Ovary (tissue), 9 donors: Measurements from ENCODE around the gene PASD1. TPM values are rescaled to one million over a fixed set of nuclear protein-coding genes. Genes with fewer than 3 reads are reported as not detected.

ENCODE experiments used
- DNase-seq, 5 donors: peaks; one replicate each; pipeline ENCODE4 v3.0.0-alpha.2; 2019 to 2020
- H3K27ac ChIP-seq, 2 donors: fragments of 200-600 bp; one replicate each; pipeline versions ENCODE4 v1.5.1 to v1.8.0; 2019 to 2022
- H3K27me3 ChIP-seq: fragments of 200-600 bp; one replicate; pipeline ENCODE4 v1.8.0; 2022
- H3K36me3 ChIP-seq: fragments of 200-600 bp; sonication (generic); one replicate; pipeline ENCODE4 v1.5.1; 2019
- H3K4me1 ChIP-seq: one replicate; pipeline ENCODE4 v1.8.1; 2013; ENCODE audit warnings: mild to moderate bottlenecking, moderate library complexity; ENCODE audit not compliant: insufficient read depth
- H3K4me3 ChIP-seq: fragments of 200-600 bp; sonication (generic); one replicate; pipeline ENCODE4 v1.5.1; 2017
- H3K9me3 ChIP-seq, 2 donors: fragments of 200-600 bp in 1 of 2; sonication (generic) in 1 of 2; one replicate each; pipeline versions ENCODE4 v1.5.1 to v1.8.1; 2013 to 2019; ENCODE audit warnings: mild to moderate bottlenecking in 1 of 2, moderate library complexity in 1 of 2
- EP300 ChIP-seq: sonication (generic); formaldehyde crosslinking; IDR thresholded peaks from one replicate; pipeline ENCODE4 v1.6.1; 2017; ENCODE audit warnings: antibody characterized with exemption
- POLR2A ChIP-seq: fragments of 450-650 bp; IDR thresholded peaks from one replicate; pipeline ENCODE4 v1.6.1; 2017; ENCODE audit warnings: antibody characterized with exemption, mild to moderate bottlenecking, moderate library complexity
- WGBS, 3 donors: extraction: QIAGEN DNeasy Blood & Tissue Kit in 1 of 3; methylation state at CpG; one replicate each; pipeline versions ENCODE4 v1.1.5 to v1.1.7; 2013 to 2017; 5-methylcytosine and 5-hydroxymethylcytosine counted together
- intact Hi-C, 4 donors: fragments of 100-400 bp; cut with DNase I; formaldehyde crosslinking; loops; one replicate each; pipeline versions ENCODE4 v1.11.0 to v1.15.1; 2022 to 2023
- polyA plus RNA-seq, 2 donors: library from polyadenylated mRNA; stranded (reverse); fragments of 200-250 nt in 1 of 2; fragments of 350-450 nt in 1 of 2; fragmentation: Illumina TruSeq in 1 of 2; extraction: RNeasy Lipid Tissue Mini Kit (QIAGEN cat#74804) in 1 of 2; gene quantifications; one replicate each; pipeline ENCODE4 v1.2.3, GENCODE V29; 2013 to 2014
- total RNA-seq, 7 donors: library from RNA; depleted of rRNA in 2 of 7; stranded (reverse); fragments of >200 nt in 2 of 7; fragmentation: NEBNext Ultra II Directional in 3 of 7; extraction: Animal tissue kit (Norgen Biotek cat#: 25700) in 3 of 7; gene quantifications; one replicate each; pipeline versions ENCODE4 v1.1.0 to v1.2.4, GENCODE V29; 2016 to 2023
- TF ChIP-seq, protein P1 (sequence below), 3 donors: fragments of 450-650 bp in 2 of 3; fragments of 200-600 bp in 1 of 3; IDR thresholded peaks; one replicate each; pipeline versions ENCODE4 v1.5.1 to v1.8.0; 2016 to 2022; ENCODE audit warnings: antibody characterized with exemption in 3 of 3, mild to moderate bottlenecking in 1 of 3
- donor health status: DM: no; HTN: no; CAD: no; lungs with moderate emphysema.
- donor health status: DM: no; HTN: no; CAD: no.
- donor health status: Bipolar disorder and iron deficiency.
- donor health status: DM: yes; HTN: yes; CAD: no.
- donor health status: DM: no; HTN: no; CAD: no.
- donor health status: DM: yes; HTN: yes; CAD: no.

Gene PASD1
- total and polyA plus RNA-seq, 9 donors = 0.02 TPM; not detected in 8

DNA sequence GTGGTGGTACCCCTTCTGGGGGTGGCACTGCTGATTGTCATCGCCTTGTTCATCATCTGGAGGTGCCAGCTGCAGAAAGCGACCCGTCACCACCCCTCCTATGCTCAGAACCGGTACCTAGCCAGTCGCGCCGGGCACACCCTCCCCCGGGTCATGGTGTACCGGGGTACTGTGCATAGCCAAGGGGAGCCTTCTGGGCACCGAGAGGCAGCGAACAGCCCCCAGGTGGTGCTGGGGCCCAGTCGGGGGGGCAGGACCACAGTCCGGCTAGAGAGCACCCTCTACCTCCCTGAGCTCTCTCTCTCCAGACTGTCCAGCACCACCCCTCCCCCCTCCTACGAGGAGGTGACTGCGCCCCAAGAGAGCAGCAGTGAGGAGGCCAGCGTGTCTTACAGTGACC is 137.1 kb downstream of the PASD1 start:
- Histone ChIP-seq H3K9me3 (peaks cover 0 to 2% of the 10 kb centered on the region in 2 donors), H3K36me3 (no peaks in the 10 kb centered on the region), H3K27ac (no peak overlapping the region), H3K27me3 (no peaks in the 10 kb centered on the region), H3K4me1 (no peaks in the 10 kb centered on the region), H3K4me3 (no peak overlapping the region)
- WGBS, 3 donors = 82 to 89% (median 83%) methylated on average over 16 of the region's 16 CpGs
- no peak for DNase-seq
- intact Hi-C loops = no loop called here
- TF ChIP-seq POLR2A (no peak), EP300 (no peak)
- TF ChIP-seq, protein P1, sequence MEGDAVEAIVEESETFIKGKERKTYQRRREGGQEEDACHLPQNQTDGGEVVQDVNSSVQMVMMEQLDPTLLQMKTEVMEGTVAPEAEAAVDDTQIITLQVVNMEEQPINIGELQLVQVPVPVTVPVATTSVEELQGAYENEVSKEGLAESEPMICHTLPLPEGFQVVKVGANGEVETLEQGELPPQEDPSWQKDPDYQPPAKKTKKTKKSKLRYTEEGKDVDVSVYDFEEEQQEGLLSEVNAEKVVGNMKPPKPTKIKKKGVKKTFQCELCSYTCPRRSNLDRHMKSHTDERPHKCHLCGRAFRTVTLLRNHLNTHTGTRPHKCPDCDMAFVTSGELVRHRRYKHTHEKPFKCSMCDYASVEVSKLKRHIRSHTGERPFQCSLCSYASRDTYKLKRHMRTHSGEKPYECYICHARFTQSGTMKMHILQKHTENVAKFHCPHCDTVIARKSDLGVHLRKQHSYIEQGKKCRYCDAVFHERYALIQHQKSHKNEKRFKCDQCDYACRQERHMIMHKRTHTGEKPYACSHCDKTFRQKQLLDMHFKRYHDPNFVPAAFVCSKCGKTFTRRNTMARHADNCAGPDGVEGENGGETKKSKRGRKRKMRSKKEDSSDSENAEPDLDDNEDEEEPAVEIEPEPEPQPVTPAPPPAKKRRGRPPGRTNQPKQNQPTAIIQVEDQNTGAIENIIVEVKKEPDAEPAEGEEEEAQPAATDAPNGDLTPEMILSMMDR (IDR thresholded peaks at IDR 0.05) = no peak

DNA sequence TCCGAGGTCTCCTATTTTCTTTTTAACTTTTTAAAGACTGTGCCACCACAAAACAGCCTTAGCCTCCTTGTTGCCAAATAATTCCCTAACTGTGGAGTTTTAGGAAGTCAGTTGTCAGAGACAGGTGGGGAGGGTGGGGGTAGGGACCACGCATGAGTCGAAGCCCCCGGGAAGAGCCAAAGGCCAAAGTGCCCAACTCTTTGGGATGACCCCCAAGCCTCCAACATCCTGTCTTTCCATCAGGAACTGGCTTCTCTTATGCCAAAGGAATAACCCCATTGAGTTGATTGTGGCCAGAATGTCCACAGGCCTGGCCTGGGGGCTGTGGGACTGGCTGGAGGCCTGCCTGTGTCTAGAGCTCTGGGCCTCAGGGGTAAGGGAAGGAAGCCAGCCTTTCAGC is 137.6 kb downstream of the PASD1 start:
- TF ChIP-seq POLR2A = no peak
- no peak for TF ChIP-seq EP300
- TF ChIP-seq, protein P1 (IDR thresholded peaks at IDR 0.05) = no peak
- intact Hi-C loops = no loop called here
- 91 to 94% (median 93%) methylated on average over 4 of the region's 4 CpGs for WGBS, 3 donors
- no peaks in the 10 kb centered on the region for H3K4me1 ChIP-seq
- H3K27me3 ChIP-seq = no peaks in the 10 kb centered on the region
- no peaks in the 10 kb centered on the region for H3K9me3 ChIP-seq
- no peaks in the 10 kb centered on the region for H3K36me3 ChIP-seq
- no peak for DNase-seq
- no peak overlapping the region for H3K27ac ChIP-seq
- H3K4me3 ChIP-seq = no peak overlapping the region

DNA sequence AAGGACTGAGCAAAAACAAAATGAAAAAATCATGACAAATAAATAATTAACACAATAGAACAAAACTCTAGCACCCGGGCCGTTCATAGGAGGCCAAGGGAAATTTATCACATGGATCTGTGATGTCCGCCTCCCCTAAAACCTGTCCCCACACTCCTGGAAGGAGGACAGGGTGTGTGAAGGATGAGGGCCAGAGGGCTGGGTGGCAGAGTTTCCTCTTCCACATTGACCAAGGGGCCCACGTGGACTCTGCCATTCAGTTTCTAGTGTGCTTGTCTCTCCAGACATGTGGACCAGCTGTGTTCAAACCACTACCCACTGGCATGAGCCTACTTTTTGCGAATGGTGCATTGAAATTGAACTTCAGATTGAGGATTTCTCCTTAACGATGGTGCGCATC is 138.1 kb downstream of the PASD1 start:
- no peaks in the 10 kb centered on the region for H3K9me3 ChIP-seq
- WGBS, 3 donors = 77 to 87% (median 78%) methylated on average over 7 of the region's 7 CpGs
- H3K27me3 ChIP-seq = no peaks in the 10 kb centered on the region
- no peak for DNase-seq
- intact Hi-C loops = no loop called here
- TF ChIP-seq POLR2A (no peak), EP300 (no peak)
- TF ChIP-seq, protein P1 (IDR thresholded peaks at IDR 0.05) = no peak
- no peak overlapping the region for H3K4me3 ChIP-seq
- H3K27ac ChIP-seq = no peak overlapping the region
- H3K4me1 ChIP-seq = no peaks in the 10 kb centered on the region
- H3K36me3 ChIP-seq = no peaks in the 10 kb centered on the region

DNA sequence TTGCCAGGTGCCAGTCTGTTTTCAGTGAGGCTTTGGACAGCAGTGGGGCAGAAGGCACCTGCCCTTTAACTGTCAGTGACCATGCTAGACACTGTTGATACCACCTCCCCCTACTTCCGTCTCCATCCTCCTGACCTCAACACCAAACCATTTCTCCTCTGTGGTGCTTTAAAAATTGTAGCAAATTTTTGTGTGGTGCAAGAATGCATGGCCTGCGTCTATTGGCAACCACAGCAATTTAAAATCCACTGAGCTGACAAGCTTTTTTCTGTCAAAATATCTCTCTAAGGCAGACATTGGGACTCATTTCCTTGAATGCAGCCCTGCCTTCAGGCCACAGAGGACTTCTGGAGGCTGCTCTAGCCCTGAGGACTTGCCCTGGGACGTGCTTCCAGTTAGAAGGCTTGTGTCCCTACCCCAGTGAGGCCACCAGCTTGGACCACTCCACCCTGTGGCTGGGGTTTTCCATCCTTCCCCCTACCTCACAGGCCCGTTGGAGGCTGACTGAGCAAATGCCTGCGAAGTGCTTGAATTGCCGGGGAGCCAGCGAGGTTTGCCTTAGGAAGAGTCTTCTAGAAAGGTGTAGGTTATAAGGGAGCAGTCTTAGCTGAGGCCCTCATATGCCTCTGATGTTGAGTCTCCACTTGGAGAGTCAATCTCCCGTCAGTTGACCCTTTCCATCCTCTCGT is 138.7 kb downstream of the PASD1 start:
- Histone ChIP-seq H3K27me3 (no peaks in the 10 kb centered on the region), H3K4me1 (no peaks in the 10 kb centered on the region), H3K4me3 (no peak overlapping the region), H3K9me3 (no peaks in the 10 kb centered on the region), H3K36me3 (no peaks in the 10 kb centered on the region), H3K27ac (no peak overlapping the region)
- TF ChIP-seq, protein P1 (IDR thresholded peaks at IDR 0.05) = no peak
- TF ChIP-seq POLR2A (no peak), EP300 (no peak)
- 70 to 74% (median 70%) methylated on average over 9 of the region's 9 CpGs for WGBS, 3 donors
- DNase-seq = no peak
- intact Hi-C loops = no loop called here
